ENCODE results near the gene ZNF784.

ZNF784 gene, protein sequence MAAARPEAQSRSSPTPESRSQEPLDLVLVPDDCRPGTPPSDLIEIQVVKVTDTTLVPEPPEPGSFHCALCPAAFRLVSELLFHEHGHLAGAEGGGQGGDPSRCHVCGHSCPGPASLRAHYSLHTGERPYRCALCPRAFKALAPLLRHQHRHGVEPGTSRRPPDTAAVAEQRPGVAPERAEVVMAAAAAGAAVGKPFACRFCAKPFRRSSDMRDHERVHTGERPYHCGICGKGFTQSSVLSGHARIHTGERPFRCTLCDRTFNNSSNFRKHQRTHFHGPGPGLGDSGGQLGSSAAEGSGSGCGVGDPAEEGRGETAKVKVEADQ

GRCh38 chr19:55624109-55625003 lies at the start of gene ZNF784:
Gene ZNF784 (minus strand): TSS chr19:55624566. CDS start chr19:55624561, 5 bp downstream.
- peak; percentile 96 for DNase-seq (ENCODE audit: low spot score)

GRCh38 chr19:55673889-55674288 lies 49.5 kb upstream of the ZNF784 start:
- no peak for DNase-seq (ENCODE audit: low spot score)

GRCh38 chr19:55673465-55673864 lies 49.1 kb upstream of the ZNF784 start:
- DNase-seq (ENCODE audit: low spot score) = no peak

- DNase-seq (ENCODE audit: low spot score) = no peak
Measured at GRCh38 chr19:55672418-55672817, 48.1 kb upstream of the ZNF784 start.

GRCh38 chr19:55671054-55671378 lies 46.6 kb upstream of the ZNF784 start:
- no peak for DNase-seq (ENCODE audit: low spot score)

GRCh38 chr19:55670280-55671053 lies 46.1 kb upstream of the ZNF784 start:
- DNase-seq (ENCODE audit: low spot score) = peak; percentile 66

- DNase-seq (ENCODE audit: low spot score) = no peak
Measured at GRCh38 chr19:55669418-55670279, 45.3 kb upstream of the ZNF784 start.

GRCh38 chr19:55668603-55669348 lies 44.4 kb upstream of the ZNF784 start:
- DNase-seq (ENCODE audit: low spot score) = no peak

DNA sequence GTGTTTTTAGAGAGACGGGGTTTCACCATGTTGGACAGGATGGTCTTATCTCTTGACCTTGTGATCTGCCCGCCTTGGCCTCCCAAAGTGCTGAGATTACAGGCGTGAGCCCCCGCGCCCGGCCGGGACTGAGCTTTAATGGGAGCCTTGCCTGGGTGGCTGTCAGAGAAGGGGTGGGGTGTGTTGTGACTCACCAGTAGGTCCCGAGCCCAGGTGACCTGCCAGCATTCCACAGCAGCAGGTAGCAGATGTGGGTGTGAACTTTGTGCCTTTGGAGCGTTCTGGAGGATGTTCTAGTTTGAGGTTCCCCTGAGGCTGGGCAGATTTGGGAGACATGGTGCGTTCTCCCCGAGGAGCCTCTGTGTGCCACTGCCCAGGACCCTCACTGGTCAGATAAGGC lies 43.6 kb upstream of the ZNF784 start:
- DNase-seq (ENCODE audit: low spot score) = no peak

GRCh38 chr19:55667511-55667910 lies 43.1 kb upstream of the ZNF784 start:
- DNase-seq (ENCODE audit: low spot score) = no peak

GRCh38 chr19:55667006-55667381 lies 42.6 kb upstream of the ZNF784 start:
- no peak for DNase-seq (ENCODE audit: low spot score)

DNA sequence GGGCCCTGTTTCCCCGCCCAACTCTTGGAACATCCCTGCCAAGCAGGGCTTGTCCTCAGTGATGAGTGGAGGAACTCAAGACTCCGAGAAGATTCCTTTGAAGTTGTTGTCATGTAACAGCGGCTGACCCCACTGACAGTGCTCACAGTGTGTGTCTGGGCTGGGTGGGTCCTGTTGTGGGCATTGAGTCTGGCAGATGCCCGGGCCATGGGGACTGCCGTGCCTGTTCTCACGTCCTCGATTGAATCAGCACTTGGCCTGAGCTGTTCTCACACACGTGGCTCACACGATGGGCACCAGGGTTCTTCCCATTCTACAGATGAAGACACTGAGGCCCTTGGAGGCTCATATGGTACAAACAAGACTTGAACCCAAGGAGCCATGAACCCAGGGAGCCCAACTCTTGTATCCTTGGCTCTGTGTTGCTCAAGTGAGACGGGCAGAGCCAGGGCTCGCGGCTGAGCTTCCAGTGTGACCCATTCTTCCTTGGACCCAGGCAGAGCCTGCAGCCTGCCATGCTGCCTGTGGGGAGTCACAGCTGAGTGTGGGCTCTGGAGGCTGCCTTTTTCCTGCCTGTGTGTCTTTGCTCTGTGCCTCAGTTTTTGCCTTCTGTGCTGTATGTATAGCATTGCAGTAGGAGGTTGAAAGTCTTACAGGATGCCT lies 42.1 kb upstream of the ZNF784 start:
- no peak for DNase-seq (ENCODE audit: low spot score)

DNA sequence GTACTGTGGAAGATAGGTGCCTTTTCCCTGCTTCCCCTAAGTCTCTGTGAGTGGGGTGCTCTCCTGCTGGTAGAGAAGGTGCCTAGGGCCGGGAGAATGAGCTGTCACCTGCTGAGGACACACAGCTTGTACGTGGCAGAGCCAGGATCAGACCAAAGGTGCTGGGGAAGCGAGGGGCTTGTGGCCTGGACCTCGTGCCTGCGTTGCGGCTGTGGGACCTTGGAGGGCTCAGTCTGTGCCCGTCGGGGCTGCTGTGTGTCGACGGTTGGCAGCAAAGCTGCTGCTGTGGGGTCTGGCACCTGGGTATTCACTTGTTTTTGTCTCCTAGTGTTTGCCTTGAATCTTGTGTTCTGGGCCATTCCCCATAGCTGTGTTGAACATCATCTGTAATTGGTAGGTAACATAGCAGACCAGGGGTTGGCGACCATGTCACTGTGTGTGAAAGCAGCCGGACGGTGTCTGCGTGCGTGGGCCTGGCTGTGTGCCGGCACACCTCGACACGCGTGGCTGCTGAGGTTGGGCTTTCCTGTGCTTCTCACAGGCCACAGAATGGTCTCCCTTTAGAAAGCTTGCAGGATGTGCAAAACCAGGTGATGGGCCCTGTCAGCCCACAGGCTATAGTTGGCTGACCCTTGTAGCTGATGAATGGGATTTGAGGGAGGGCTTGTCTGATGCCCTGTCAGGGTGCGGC lies 39.6 kb upstream of the ZNF784 start:
- no peak for DNase-seq (ENCODE audit: low spot score)

- no peak for DNase-seq (ENCODE audit: low spot score)
Measured at GRCh38 chr19:55661826-55662225, 37.5 kb upstream of the ZNF784 start.

GRCh38 chr19:55660991-55661390 lies 36.6 kb upstream of the ZNF784 start:
- DNase-seq (ENCODE audit: low spot score) = no peak

- DNase-seq (ENCODE audit: low spot score) = no peak
Measured at GRCh38 chr19:55660404-55660803, 36.0 kb upstream of the ZNF784 start.

DNA sequence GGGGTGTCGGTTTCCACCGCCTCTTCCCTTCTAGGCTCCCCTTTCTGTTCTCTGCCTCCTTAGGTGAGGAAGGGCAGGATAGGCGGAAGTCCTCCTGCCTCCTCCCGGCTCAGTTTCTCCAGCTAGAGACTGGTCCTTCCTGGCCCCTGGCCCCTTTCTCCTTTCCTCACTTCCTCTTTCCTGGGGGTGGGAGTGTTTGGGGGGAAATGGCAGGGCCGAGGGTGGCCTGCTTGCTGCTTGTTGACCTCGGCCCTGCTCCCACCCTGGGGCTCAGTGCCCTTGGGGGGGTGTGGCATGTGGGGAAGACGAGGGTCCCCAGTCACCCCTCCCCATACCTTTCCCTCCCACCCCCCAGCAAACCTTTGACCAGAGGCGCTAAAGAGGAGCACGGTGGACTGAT lies 35.5 kb upstream of the ZNF784 start:
- no peak for DNase-seq (ENCODE audit: low spot score)

DNA sequence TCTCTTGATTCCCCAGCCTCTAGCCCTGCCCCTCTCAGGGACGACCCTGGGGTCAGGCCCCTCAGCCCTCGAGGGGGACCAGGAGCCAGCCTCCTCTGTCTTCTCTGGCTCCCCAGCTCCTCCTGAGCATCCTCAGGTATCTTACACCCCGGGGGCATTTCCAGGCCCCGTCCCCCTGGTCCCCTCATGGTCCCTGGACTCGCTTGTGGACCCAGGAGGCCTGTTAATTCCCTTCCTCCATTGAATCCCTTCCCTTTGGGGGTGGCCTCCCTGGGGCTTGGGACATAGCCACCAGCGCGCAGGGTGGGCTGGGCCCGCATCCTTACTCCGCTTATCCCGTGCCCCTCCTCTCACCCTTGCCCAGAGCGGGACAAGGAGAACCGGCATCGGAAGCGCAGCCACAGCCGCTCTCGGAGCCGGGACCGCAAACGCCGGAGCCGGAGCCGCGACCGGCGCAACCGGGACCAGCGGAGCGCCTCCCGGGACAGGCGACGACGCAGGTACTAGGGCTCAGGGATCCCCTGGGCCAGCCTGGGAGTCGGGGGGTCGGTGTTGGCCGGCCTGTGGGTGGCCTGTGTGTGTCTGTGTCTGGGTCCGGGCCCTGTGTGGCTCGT lies 34.6 kb upstream of the ZNF784 start:
- no peak for DNase-seq (ENCODE audit: low spot score)

GRCh38 chr19:55656988-55657747 lies 32.8 kb upstream of the ZNF784 start:
- no peak for DNase-seq (ENCODE audit: low spot score)

All from Ammon's horn (tissue), 1 donor.